NCI-H460 (cell line): ENCODE measurements around the gene FKRP. TPM values are rescaled to one million over a fixed set of nuclear protein-coding genes. Genes with fewer than 3 reads are reported as not detected.
"Not testable (repeated sequence)": the region's sequence is repeated elsewhere in the genome, so short reads cannot be mapped to it uniquely, and the experiment has no call there.

Source experiments
- DNase-seq: peaks from one replicate; pipeline ENCODE4 v3.0.0-alpha.2; 2016; ENCODE audit warnings: low read depth; ENCODE audit errors: extremely low read depth
- polyA plus RNA-seq: library from polyadenylated mRNA; depleted of rRNA; stranded (reverse); fragments of >200 nt; gene quantifications from 2 replicates; pipeline ENCODE4 v1.2.3, GENCODE V29; 2014; cell fraction: nucleus; rRNA removed
- total RNA-seq: library from RNA; depleted of rRNA; stranded (reverse); fragments of >200 nt; shearing (Covaris generic); gene quantifications from 2 replicates; pipeline ENCODE4 v1.2.3, GENCODE V29; 2014; rRNA removed

The FKRP gene
- 8.5 TPM in 2 replicates for total RNA-seq
- polyA plus RNA-seq: 25.6 and 32.3 TPM in 2 replicates

GRCh38 chr19:46745521-46746280 is at the start of gene FKRP:
Gene FKRP (plus strand): TSS chr19:46746057. CDS start chr19:46755451, 9,394 bp downstream.
- no peak for DNase-seq

- DNase-seq: no peak
Measured at GRCh38 chr19:46696866-46697203, 49.0 kb upstream of the FKRP start.

GRCh38 chr19:46697204-46697960 is 48.5 kb upstream of the FKRP start:
- DNase-seq: peak; percentile 69

GRCh38 chr19:46698395-46699321 is 47.2 kb upstream of the FKRP start:
- DNase-seq: no peak

GRCh38 chr19:46700704-46701103 is 45.2 kb upstream of the FKRP start:
- DNase-seq: no peak

- DNase-seq: peak; percentile 27
Measured at GRCh38 chr19:46704379-46705076, 41.3 kb upstream of the FKRP start.

- no peak for DNase-seq
Measured at GRCh38 chr19:46710687-46711086, 35.2 kb upstream of the FKRP start.

- not testable (repeated sequence) for DNase-seq
Measured at GRCh38 chr19:46712768-46713338, 33.0 kb upstream of the FKRP start.

GRCh38 chr19:46713781-46714443 is 31.9 kb upstream of the FKRP start:
- peak; percentile 24 for DNase-seq

- no peak for DNase-seq
Measured at GRCh38 chr19:46714444-46715106, 31.3 kb upstream of the FKRP start.

GRCh38 chr19:46715620-46715974 is 30.3 kb upstream of the FKRP start:
- DNase-seq: no peak

GRCh38 chr19:46715975-46716671 is 29.7 kb upstream of the FKRP start:
- no peak for DNase-seq

GRCh38 chr19:46716672-46717033 is 29.2 kb upstream of the FKRP start:
- no peak for DNase-seq

GRCh38 chr19:46717034-46717715 is 28.7 kb upstream of the FKRP start, which contains the start of gene PRKD2:
Gene PRKD2 (minus strand): TSS chr19:46717114. CDS start chr19:46716370, 744 bp downstream.
- DNase-seq: peak; percentile 49

- no peak for DNase-seq
Measured at GRCh38 chr19:46717716-46718143, 28.1 kb upstream of the FKRP start.

- DNase-seq: no peak
Measured at GRCh38 chr19:46718157-46718933, 27.5 kb upstream of the FKRP start.
